ENCODE data around the gene SULT1A2. TPM values are rescaled to one million over a fixed set of nuclear protein-coding genes. Genes with fewer than 3 reads are reported as not detected.

Gene SULT1A2
- total and polyA plus RNA-seq, 2 of the 8 experiments (the other 6 are each of a cell fraction or from before 2014, with no cell fraction given) = 0.29 to 0.35 TPM

DNA sequence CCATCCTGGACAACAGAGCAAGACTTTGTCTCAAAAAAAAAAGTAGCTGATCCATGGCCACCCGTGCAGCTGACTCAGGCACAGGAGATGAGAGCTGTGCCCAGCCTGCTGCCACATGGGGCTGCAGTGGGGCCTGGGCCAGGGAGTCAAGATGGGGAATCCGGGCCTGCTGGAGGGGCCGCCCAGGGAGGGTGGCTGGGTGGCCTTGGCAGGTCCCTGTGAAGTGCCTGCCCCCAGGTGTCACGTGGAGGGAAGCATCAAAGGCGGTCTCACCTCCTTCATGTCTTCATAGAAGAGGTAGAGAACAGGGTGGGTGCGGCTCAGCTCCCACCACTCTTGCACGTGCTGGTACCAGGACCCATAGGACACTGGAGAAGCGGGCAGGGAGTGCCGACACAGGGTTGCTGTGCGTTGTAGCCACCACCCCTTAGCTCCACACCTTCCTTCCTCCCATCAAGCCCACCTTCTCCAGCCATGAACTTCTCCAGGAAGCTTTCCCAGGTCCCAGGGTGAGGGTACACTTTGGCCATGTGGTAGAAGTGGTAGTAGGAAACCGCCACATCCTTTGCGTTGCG lies 3.8 kb downstream of the SULT1A2 start:
- 84% methylated on average over 11 of the region's 13 CpGs; no CpG with 5 or more reads in 1 of the 2 experiments for WGBS, 2 experiments (ENCODE audit: extremely low coverage in 1 of 2, insufficient coverage in 1 of 2, insufficient read length in 1 of 2, insufficient replicate concordance in 2 of 2, low coverage in 1 of 2, low lambda C conversion rate in 2 of 2, missing lambda C conversion rate in 1 of 2)
- H4K91ac ChIP-seq (replicated peaks; ENCODE audit: insufficient read length, low read length) = no peak overlapping the region
- H3K79me2 ChIP-seq (ENCODE audit: control insufficient read depth in 1 of 2, insufficient read depth in 2 of 2, low read length in 2 of 2) = no peaks in the 10 kb centered on the region
- ChIA-PET POLR2A (ENCODE audit: partially characterized antibody) (interaction anchor here (1.0 to 3.2 kb wide), 4 partner anchors 11 to 39 kb away, joined by 3 to 9 read pairs (median 4); partner anchors contain the start of gene SGF29), CTCF (ENCODE audit: partially characterized antibody) (interaction anchor here (0.6 to 1.6 kb wide), 4 partner anchors 9 to 44 kb away, joined by 3 to 6 read pairs (median 4); no protein-coding TSS in a partner anchor)
- DNase-seq (ENCODE audit: low read depth in 1 of 2, low spot score in 2 of 2) (no peak), FAIRE-seq (no peak)
- H2BK20ac ChIP-seq (ENCODE audit: low read length) = no peak overlapping the region
- H3K4me3 ChIP-seq (ENCODE audit: extremely low read depth in 1 of 4, insufficient read depth in 2 of 4, low read depth in 3 of 4, low read length in 4 of 4) = no peak overlapping the region
- H3K79me1 ChIP-seq (ENCODE audit: low read depth, low read length) = no peaks in the 10 kb centered on the region; the same call in 1 of the 2 replicates
- H3K4me2 ChIP-seq (ENCODE audit: insufficient read depth in 1 of 2, low read depth in 2 of 2, low read length in 2 of 2) = no peak overlapping the region
- H3K23ac ChIP-seq (ENCODE audit: insufficient read length) = no peak overlapping the region
- H2AFZ ChIP-seq (ENCODE audit: low read length) = no peak overlapping the region
- no peak overlapping the region for H2BK15ac ChIP-seq (ENCODE audit: low read length)
- no peaks in the 10 kb centered on the region for H3K27me3 ChIP-seq (replicated peaks in 1 of 4; ENCODE audit: control insufficient read depth in 3 of 4, extremely low read depth in 1 of 4, insufficient read depth in 3 of 4, low read length in 3 of 4)
- H4K8ac ChIP-seq (ENCODE audit: extremely low read depth, insufficient read depth, low read length) = no peak overlapping the region
- H3K27ac ChIP-seq (ENCODE audit: low read depth, low read length) = no peak overlapping the region
- H3K9me3 ChIP-seq (ENCODE audit: insufficient read depth in 2 of 2, low read depth in 1 of 2, low read length in 1 of 2) = no peaks in the 10 kb centered on the region
- H3K9ac ChIP-seq (replicated peaks in 1 of 4; ENCODE audit: extremely low read depth in 1 of 4, low read depth in 3 of 4, low read length in 3 of 4) = no peak overlapping the region
- peaks cover 0 to 4% (median 1%) of the 10 kb centered on the region in 4 experiments; a peak in 4 of 8 replicates for H3K36me3 ChIP-seq (ENCODE audit: control insufficient read depth in 2 of 4, insufficient read depth in 4 of 4, low read length in 3 of 4)
- H3K4me1 ChIP-seq (replicated peaks in 1 of 4; ENCODE audit: control insufficient read depth in 3 of 4, insufficient read depth in 4 of 4, low read length in 3 of 4) = peaks cover 2 to 15% (median 7%) of the 10 kb centered on the region in 4 experiments
- no peak overlapping the region for H3K56ac ChIP-seq (replicated peaks; ENCODE audit: insufficient read length, low read depth, low read length)
- no peaks in the 10 kb centered on the region for H3K23me2 ChIP-seq (ENCODE audit: low read depth, low read length)
- no peaks in the 10 kb centered on the region for H4K20me1 ChIP-seq (replicated peaks in 1 of 2; ENCODE audit: control insufficient read depth in 1 of 2, insufficient read depth in 2 of 2, low read length in 2 of 2)
- no peak overlapping the region for H2BK5ac ChIP-seq (ENCODE audit: low read depth, low read length)
- no peak overlapping the region for H2BK120ac ChIP-seq (replicated peaks; ENCODE audit: low read depth, low read length)
- no peak overlapping the region for H3K18ac ChIP-seq (ENCODE audit: extremely low read depth, low read length)
- no peak overlapping the region for H3K14ac ChIP-seq (ENCODE audit: insufficient read length)
- no peak overlapping the region for H3K4ac ChIP-seq (replicated peaks; ENCODE audit: insufficient read length, low read depth, low read length)
- no peak overlapping the region for H2BK12ac ChIP-seq (ENCODE audit: low read depth, low read length)
- H2AK5ac ChIP-seq (ENCODE audit: low read depth, low read length) = no peak overlapping the region
- no peak overlapping the region for H4K5ac ChIP-seq (ENCODE audit: insufficient read length, low read depth, low read length)
- TF ChIP-seq NRF1 (IDR thresholded peaks at IDR 0.05; ENCODE audit: low read depth, low read length) (no peak), FOSL1 (IDR thresholded peaks at IDR 0.05; ENCODE audit: insufficient read depth, low read depth, low read length) (no peak), ASH2L (IDR thresholded peaks at IDR 0.05; ENCODE audit: low read length) (no peak), BACH1 (IDR thresholded peaks at IDR 0.05; ENCODE audit: low read length) (no peak), GTF2F1 (IDR thresholded peaks at IDR 0.05; ENCODE audit: borderline replicate concordance, low read depth, low read length) (no peak), CBX8 (IDR thresholded peaks at IDR 0.05; ENCODE audit: borderline replicate concordance, low read depth, low read length) (no peak), RXRA (IDR thresholded peaks at IDR 0.05; ENCODE audit: insufficient read depth, low read depth, low read length) (no peak), PHF8 (conservative IDR thresholded peaks at IDR 0.05; ENCODE audit: low read depth, low read length) (no peak), GABPA (IDR thresholded peaks at IDR 0.05; ENCODE audit: borderline replicate concordance, insufficient read depth, low read length) (no peak), SAP30 (IDR thresholded peaks at IDR 0.05; ENCODE audit: insufficient read depth, insufficient replicate concordance, low read length) (no peak), POLR2AphosphoS5 (IDR thresholded peaks at IDR 0.05; ENCODE audit: low read depth, low read length) (no peak), SIX5 (IDR thresholded peaks at IDR 0.05; ENCODE audit: low read depth, low read length) (no peak), SUZ12 (IDR thresholded peaks at IDR 0.05; ENCODE audit: low read length) (no peak), KDM1A (IDR thresholded peaks at IDR 0.05; ENCODE audit: borderline replicate concordance, low read length) (no peak)

All from H1 (cell line).